Right ventricle myocardium superior (tissue), 1 donor: ENCODE results near the gene DDX39A. TPM values are rescaled to one million over a fixed set of nuclear protein-coding genes. Genes with fewer than 3 reads are reported as not detected.
"Not testable (repeated sequence)": the region's sequence is repeated elsewhere in the genome, so short reads cannot be mapped to it uniquely, and the experiment has no call there.

ENCODE experiments used
- ATAC-seq: fragments of 200-7000 bp; cut with Tn5 transposase; one replicate; pipeline ENCODE4 v1.9.1; 2020; ENCODE audit warnings: mild to moderate bottlenecking; ENCODE audit not compliant: poor library complexity
- DNase-seq: peaks from one replicate; pipeline ENCODE4 v3.0.0-alpha.2; 2020
- intact Hi-C: fragments of 100-400 bp; cut with DNase I; formaldehyde crosslinking; loops from one replicate; pipeline ENCODE4 v1.11.2; 2022
- long read RNA-seq: library from polyadenylated mRNA; unstranded; transcript quantifications from one replicate; pipeline ENCODE4 v2.0.0, GENCODE V29; 2021
- total RNA-seq: library from RNA; stranded (reverse); fragmentation: NEBNext Ultra II Directional; extraction: Animal tissue kit (Norgen Biotek cat#: 25700); gene quantifications from one replicate; pipeline ENCODE4 v1.2.1, GENCODE V29; 2021
- donor health status: DM: no; HTN: yes; CAD: no; lungs with severe emphysema.

Gene DDX39A
- 29.1 TPM for total RNA-seq
- long read RNA-seq, transcript DDX39A-201 (11 exons, 1,471 nt) = major isoform, 69 of 105 reads
- long read RNA-seq, partial matches to known transcripts = 9 of 105 reads
- long read RNA-seq, other reads (novel, unspliced or antisense) = 25 of 105 reads

- DNase-seq (peak; percentile 99), ATAC-seq (peak; percentile 98)
- intact Hi-C loops = no loop called here
Measured at GRCh38 chr19:14419106-14419813, at the start of gene DDX39A. TSS of gene DDX39A (minus strand) at chr19:14419341. CDS start at chr19:14413220, 6,121 bp downstream.

- DNase-seq (no peak), ATAC-seq (no peak)
- intact Hi-C loops = no loop called here
Measured at GRCh38 chr19:14467816-14468215, 48.7 kb upstream of the DDX39A start.

GRCh38 chr19:14467391-14467790 lies 48.2 kb upstream of the DDX39A start:
- DNase-seq = no peak
- intact Hi-C loops = no loop called here
- ATAC-seq = no peak

- DNase-seq = peak; percentile 19
- intact Hi-C loops = no loop called here
- no peak for ATAC-seq
Measured at GRCh38 chr19:14463747-14464146, 44.6 kb upstream of the DDX39A start.

- not testable (repeated sequence) for DNase-seq, ATAC-seq
Measured at GRCh38 chr19:14462401-14462800, 43.3 kb upstream of the DDX39A start.

GRCh38 chr19:14460935-14461334 lies 41.8 kb upstream of the DDX39A start:
- ATAC-seq = no peak
- intact Hi-C loops = no loop called here
- DNase-seq = no peak

More at GRCh38 chr19:14462401-14462800, 43.3 kb upstream of the DDX39A start:
- intact Hi-C loops = not testable (repeated sequence)

GRCh38 chr19:14459703-14460102 lies 40.6 kb upstream of the DDX39A start:
- ATAC-seq = no peak
- intact Hi-C loops = no loop called here
- peak; percentile 19 for DNase-seq

- intact Hi-C loops, DNase-seq, ATAC-seq: not testable (repeated sequence)
Measured at GRCh38 chr19:14452303-14452702, 33.2 kb upstream of the DDX39A start.

GRCh38 chr19:14450876-14451275 lies 31.7 kb upstream of the DDX39A start:
- intact Hi-C loops = no loop called here
- no peak for ATAC-seq
- DNase-seq = no peak

- no peak for ATAC-seq
- intact Hi-C loops = no loop called here
- no peak for DNase-seq
Measured at GRCh38 chr19:14450168-14450874, 31.2 kb upstream of the DDX39A start.

- ATAC-seq (no peak), DNase-seq (no peak)
- intact Hi-C loops = no loop called here
Measured at GRCh38 chr19:14449321-14449720, 30.2 kb upstream of the DDX39A start.

- no peak for DNase-seq
- no peak for ATAC-seq
- intact Hi-C loops = no loop called here
Measured at GRCh38 chr19:14446336-14447036, 27.3 kb upstream of the DDX39A start.

- intact Hi-C loops = no loop called here
- DNase-seq = no peak
- ATAC-seq = no peak
Measured at GRCh38 chr19:14443632-14444216, 24.6 kb upstream of the DDX39A start.

GRCh38 chr19:14442891-14443631 lies 23.9 kb upstream of the DDX39A start:
- DNase-seq (no peak), ATAC-seq (no peak)
- intact Hi-C loops = no loop called here

- ATAC-seq = no peak
- DNase-seq = no peak
- intact Hi-C loops = no loop called here
Measured at GRCh38 chr19:14441041-14441938, 22.1 kb upstream of the DDX39A start.

GRCh38 chr19:14440049-14440448 lies 20.9 kb upstream of the DDX39A start:
- DNase-seq = peak; percentile 92
- peak; percentile 67 for ATAC-seq
- intact Hi-C loops = no loop called here

- ATAC-seq (no peak), DNase-seq (no peak)
- intact Hi-C loops = no loop called here
Measured at GRCh38 chr19:14439014-14439413, 19.9 kb upstream of the DDX39A start.
